Astrocyte (in vitro differentiated cells and primary cell): ENCODE data around the gene PPP3R1.

Source experiments
- EZH2 ChIP-seq: IDR thresholded peaks from 2 replicates; pipeline ENCODE4 v1.6.1; 2012; ENCODE audit warnings: mild to moderate bottlenecking, low read length, inconsistent platforms; ENCODE audit not compliant: insufficient read depth
- TF ChIP-seq, protein P1 (sequence below): IDR thresholded peaks from 2 replicates; pipeline ENCODE4 v1.5.1; 2011; ENCODE audit warnings: low read depth, mild to moderate bottlenecking, inconsistent platforms, low read length, moderate library complexity; ENCODE audit not compliant: insufficient read depth

- TF ChIP-seq, protein P1, sequence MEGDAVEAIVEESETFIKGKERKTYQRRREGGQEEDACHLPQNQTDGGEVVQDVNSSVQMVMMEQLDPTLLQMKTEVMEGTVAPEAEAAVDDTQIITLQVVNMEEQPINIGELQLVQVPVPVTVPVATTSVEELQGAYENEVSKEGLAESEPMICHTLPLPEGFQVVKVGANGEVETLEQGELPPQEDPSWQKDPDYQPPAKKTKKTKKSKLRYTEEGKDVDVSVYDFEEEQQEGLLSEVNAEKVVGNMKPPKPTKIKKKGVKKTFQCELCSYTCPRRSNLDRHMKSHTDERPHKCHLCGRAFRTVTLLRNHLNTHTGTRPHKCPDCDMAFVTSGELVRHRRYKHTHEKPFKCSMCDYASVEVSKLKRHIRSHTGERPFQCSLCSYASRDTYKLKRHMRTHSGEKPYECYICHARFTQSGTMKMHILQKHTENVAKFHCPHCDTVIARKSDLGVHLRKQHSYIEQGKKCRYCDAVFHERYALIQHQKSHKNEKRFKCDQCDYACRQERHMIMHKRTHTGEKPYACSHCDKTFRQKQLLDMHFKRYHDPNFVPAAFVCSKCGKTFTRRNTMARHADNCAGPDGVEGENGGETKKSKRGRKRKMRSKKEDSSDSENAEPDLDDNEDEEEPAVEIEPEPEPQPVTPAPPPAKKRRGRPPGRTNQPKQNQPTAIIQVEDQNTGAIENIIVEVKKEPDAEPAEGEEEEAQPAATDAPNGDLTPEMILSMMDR = no peak
- TF ChIP-seq EZH2 = no peak
These were observed 3.5 kb downstream of the PPP3R1 start for GRCh38 chr2:68248806-68249205.
